HCT116 (cell line): Measurements from ENCODE around the gene S100A2. TPM values are rescaled to one million over a fixed set of nuclear protein-coding genes. Genes with fewer than 3 reads are reported as not detected.

Source experiments
- ATAC-seq: fragments of 200-7000 bp; cut with Tn5 transposase; 2 replicates; pipeline ENCODE4 v1.9.1; 2020; ENCODE audit warnings: mild to moderate bottlenecking, moderate library complexity
- BruUV-seq: library from RNA; stranded (reverse); fragments of 400-500 nt; replicated peaks from 2 replicates; lab custom pipeline; 2021; lab: Mats Ljungman, UMichigan
- CTCF ChIA-PET: fragments of 300-600 bp; sonication (Branson Sonifier 250); formaldehyde crosslinking; loops from one replicate; lab custom pipeline; 2021; ENCODE audit warnings: antibody characterized with exemption; lab: Charles Lee
- POLR2A ChIA-PET: fragments of 300-600, 350-600 bp; sonication (Branson Sonifier 250); formaldehyde crosslinking; loops from one replicate; lab custom pipeline; 2021; ENCODE audit warnings: antibody characterized with exemption; lab: Charles Lee
- RAD21 ChIA-PET, 2 experiments: fragments of 300-600 bp; sonication (Branson Sonifier 250); formaldehyde crosslinking; loops; one replicate each; lab custom pipeline; 2023; ENCODE audit warnings: low total read pairs in 2 of 2; ENCODE audit not compliant: uncharacterized antibody in 2 of 2, unreplicated experiment in 2 of 2, low non-redundant PET in 1 of 2; lab: Charles Lee
- DNase-seq: peaks from one replicate; pipeline ENCODE4 v3.0.0-alpha.2; 2010; ENCODE audit warnings: low read depth, low spot score
- H2AFZ ChIP-seq: fragments of 200-600 bp; shearing (Covaris generic), sonication (generic); 2 replicates; pipeline ENCODE4 v1.6.1; 2017; ENCODE audit warnings: low read depth, mixed run types, mixed read lengths, antibody characterized with exemption, low read length; ENCODE audit not compliant: poor library complexity, severe bottlenecking
- H3K27ac ChIP-seq: 2 replicates; pipeline ENCODE4 v1.5.1; 2012; ENCODE audit warnings: low read depth, low read length
- H3K27me3 ChIP-seq: fragments of 200-600 bp; sonication (generic); 2 replicates; pipeline ENCODE4 v1.6.1; 2016; ENCODE audit warnings: mixed run types, low read length, mixed read lengths; ENCODE audit not compliant: insufficient read depth
- H3K36me3 ChIP-seq, 2 experiments: fragments of 200-500 bp in 1 of 2; fragments of 200-600 bp in 1 of 2; sonication (Bioruptor generic) in 1 of 2; sonication (generic) in 1 of 2; 2 replicates each; pipeline versions ENCODE4 v1.5.1 to v1.6.1; 2014 to 2016; ENCODE audit warnings: low read length in 2 of 2, inconsistent platforms in 1 of 2, mixed read lengths in 1 of 2, mixed run types in 1 of 2; ENCODE audit not compliant: insufficient read depth in 2 of 2, control insufficient read depth in 1 of 2
- H3K4me1 ChIP-seq, 2 experiments: fragments of 200-600 bp in 1 of 2; sonication (generic) in 1 of 2; 2 replicates each; pipeline versions ENCODE4 v1.5.1 to v1.6.1; 2012 to 2017; ENCODE audit warnings: low read length in 2 of 2, inconsistent platforms in 1 of 2, mild to moderate bottlenecking in 1 of 2, mixed read lengths in 1 of 2, mixed run types in 1 of 2, moderate library complexity in 1 of 2; ENCODE audit not compliant: insufficient read depth in 2 of 2, control insufficient read depth in 1 of 2
- H3K4me2 ChIP-seq: fragments of 200-600 bp; sonication (generic); 2 replicates; pipeline ENCODE4 v1.6.1; 2017; ENCODE audit warnings: mixed run types, low read length, mixed read lengths
- H3K4me3 ChIP-seq, 2 experiments: fragments of 200-600 bp in 1 of 2; sonication (generic) in 1 of 2; replicated peaks in 1 of 2; 2 replicates each; pipeline ENCODE4 v1.5.1; 2011 to 2016; ENCODE audit warnings: low read length in 2 of 2, control low read depth in 1 of 2, low read depth in 1 of 2, mild to moderate bottlenecking in 1 of 2, mixed read lengths in 1 of 2, mixed run types in 1 of 2
- H3K79me2 ChIP-seq: fragments of 200-600 bp; sonication (generic); 2 replicates; pipeline ENCODE4 v1.6.1; 2017; ENCODE audit warnings: mild to moderate bottlenecking, mixed run types, low read length, moderate library complexity, mixed read lengths; ENCODE audit not compliant: insufficient read depth
- H3K9ac ChIP-seq: fragments of 200-600 bp; sonication (generic); 2 replicates; pipeline ENCODE4 v1.6.1; 2016; ENCODE audit warnings: low read length, mixed read lengths
- H3K9me2 ChIP-seq: fragments of 200-600 bp; sonication (generic), shearing (Covaris generic); 2 replicates; pipeline ENCODE4 v1.6.1; 2017; ENCODE audit warnings: mixed run types, mild to moderate bottlenecking, moderate library complexity; ENCODE audit not compliant: insufficient read depth
- H3K9me3 ChIP-seq, 2 experiments: fragments of 200-500 bp in 1 of 2; fragments of 200-600 bp in 1 of 2; sonication (Bioruptor generic) in 1 of 2; sonication (generic) in 1 of 2; 2 replicates each; pipeline ENCODE4 v1.6.1; 2014 to 2017; ENCODE audit warnings: low read length in 2 of 2, mixed read lengths in 2 of 2, inconsistent platforms in 1 of 2, low read depth in 1 of 2, mild to moderate bottlenecking in 1 of 2, mixed run types in 1 of 2, moderate library complexity in 1 of 2; ENCODE audit not compliant: control insufficient read depth in 1 of 2, insufficient read depth in 1 of 2
- H4K20me1 ChIP-seq: fragments of 200-600 bp; sonication (generic), shearing (Covaris generic); 2 replicates; pipeline ENCODE4 v1.6.1; 2017; ENCODE audit warnings: mixed run types, mild to moderate bottlenecking, moderate library complexity; ENCODE audit not compliant: insufficient read depth
- CEBPB ChIP-seq: IDR thresholded peaks from 2 replicates; pipeline ENCODE4 v1.6.1; 2012; ENCODE audit warnings: low read depth
- ELF1 ChIP-seq: IDR thresholded peaks from 2 replicates; pipeline ENCODE4 v1.6.1; 2012; ENCODE audit warnings: low read depth, borderline replicate concordance
- EZH2 ChIP-seq: fragments of 200-600 bp; sonication (generic); IDR thresholded peaks from 2 replicates; pipeline ENCODE4 v1.6.1; 2017; ENCODE audit warnings: antibody characterized with exemption, mixed run types
- EZH2phosphoT487 ChIP-seq: fragments of 200-600 bp; IDR thresholded peaks from 2 replicates; pipeline ENCODE4 v1.6.1; 2018; ENCODE audit warnings: antibody characterized with exemption, borderline replicate concordance
- POLR2A ChIP-seq: IDR thresholded peaks from 2 replicates; pipeline ENCODE4 v1.7.0; 2011; ENCODE audit warnings: borderline replicate concordance; ENCODE audit not compliant: insufficient read depth, insufficient read length; ENCODE audit errors: extremely low read depth
- RAD21 ChIP-seq: IDR thresholded peaks from 2 replicates; pipeline ENCODE4 v1.6.1; 2012; ENCODE audit warnings: low read depth, mild to moderate bottlenecking
- SIN3A ChIP-seq: IDR thresholded peaks from 2 replicates; pipeline ENCODE4 v1.6.1; 2012; ENCODE audit warnings: low read depth
- SP1 ChIP-seq: IDR thresholded peaks from 2 replicates; pipeline ENCODE4 v1.6.1; 2012; ENCODE audit warnings: low read depth
- TCF7L2 ChIP-seq: IDR thresholded peaks from 2 replicates; pipeline ENCODE4 v1.7.0; 2011; ENCODE audit warnings: borderline replicate concordance, inconsistent platforms; ENCODE audit not compliant: insufficient read depth, insufficient read length; ENCODE audit errors: extremely low read depth
- YY1 ChIP-seq: IDR thresholded peaks from 2 replicates; pipeline ENCODE4 v1.6.1; 2011; ENCODE audit warnings: low read length, low read depth, moderate library complexity, mild to moderate bottlenecking; ENCODE audit not compliant: insufficient replicate concordance; ENCODE audit errors: extremely low read depth
- intact Hi-C: fragments of 100-400 bp; cut with micrococcal nuclease; formaldehyde crosslinking; loops from 2 replicates; pipeline ENCODE4 v1.10.0; 2022
- total RNA-seq: library from RNA; stranded (reverse); gene quantifications from one replicate; pipeline ENCODE4 v1.2.1, GENCODE V29; 2021; ENCODE audit not compliant: unreplicated experiment
- TF ChIP-seq, protein P1 (sequence below): IDR thresholded peaks from 2 replicates; pipeline ENCODE4 v1.6.1; 2012
- TF ChIP-seq, protein P2 (sequence below): IDR thresholded peaks from 2 replicates; pipeline ENCODE4 v1.6.1; 2012
- TF ChIP-seq, protein P3 (sequence below): IDR thresholded peaks from 2 replicates; pipeline ENCODE4 v1.6.1; 2012; ENCODE audit warnings: low read depth

Gene S100A2
- total RNA-seq, 1 experiment from 2014 or later, result 24.8 TPM

DNA sequence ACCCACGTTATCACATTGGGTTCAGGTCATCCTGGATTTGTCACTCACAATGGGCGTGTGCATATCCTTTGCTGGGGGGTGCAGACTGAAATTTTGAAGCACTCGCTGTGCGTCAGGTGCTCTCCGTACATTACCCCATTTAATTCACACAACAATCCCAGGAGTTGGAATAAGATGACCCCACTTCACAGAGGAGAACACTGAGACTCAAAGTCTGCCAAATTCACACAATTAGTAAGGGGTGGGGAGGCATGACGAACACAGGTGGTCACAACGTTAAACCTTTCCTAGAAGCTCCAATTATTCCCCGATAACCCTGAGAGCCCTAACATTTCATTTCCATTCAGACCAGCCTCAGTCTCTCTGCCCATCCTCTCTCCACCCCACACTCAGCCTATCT, 3.8 kb upstream of the S100A2 start:
- Histone ChIP-seq H3K9me2 (no peaks in the 10 kb centered on the region), H3K9ac (peak overlapping the region; percentile 80), H3K4me2 (peak overlapping the region; percentile 68; the same call in 1 of the 2 replicates), H3K4me3 (no peak overlapping the region), H4K20me1 (no peaks in the 10 kb centered on the region), H3K4me1 (peaks cover 58 to 76% of the 10 kb centered on the region in 2 experiments), H3K79me2 (no peaks in the 10 kb centered on the region), H3K27me3 (no peaks in the 10 kb centered on the region), H2AFZ (no peak overlapping the region), H3K36me3 (no peaks in the 10 kb centered on the region), H3K27ac (peak overlapping the region; percentile 100), H3K9me3 (no peaks in the 10 kb centered on the region)
- BruUV-seq, result no TSS peak
- intact Hi-C loops, result loop anchor here (2.0 kb wide), 1 partner anchor 217 kb away; no protein-coding TSS in a partner anchor
- ChIA-PET CTCF (interaction anchor here (1.0 to 3.7 kb wide), 5 partner anchors 16 to 58 kb away, joined by 3 to 35 read pairs (median 11); partner anchors contain the start of gene S100A13), POLR2A (interaction anchor here (0.6 to 4.2 kb wide), 7 partner anchors 17 to 623 kb away, joined by 3 to 38 read pairs (median 4); partner anchors contain the start of genes S100A14, S100A16 and S100A6), RAD21 (interaction anchor here in 1 of 2 experiments (2.1 kb wide), 1 partner anchor 36 kb away, joined by 11 read pairs; no protein-coding TSS in a partner anchor)
- DNase-seq, result no peak
- ATAC-seq, result no peak
- TF ChIP-seq ELF1 (no peak), POLR2A (no peak), RAD21 (no peak), SP1 (no peak), CEBPB (no peak)

DNA sequence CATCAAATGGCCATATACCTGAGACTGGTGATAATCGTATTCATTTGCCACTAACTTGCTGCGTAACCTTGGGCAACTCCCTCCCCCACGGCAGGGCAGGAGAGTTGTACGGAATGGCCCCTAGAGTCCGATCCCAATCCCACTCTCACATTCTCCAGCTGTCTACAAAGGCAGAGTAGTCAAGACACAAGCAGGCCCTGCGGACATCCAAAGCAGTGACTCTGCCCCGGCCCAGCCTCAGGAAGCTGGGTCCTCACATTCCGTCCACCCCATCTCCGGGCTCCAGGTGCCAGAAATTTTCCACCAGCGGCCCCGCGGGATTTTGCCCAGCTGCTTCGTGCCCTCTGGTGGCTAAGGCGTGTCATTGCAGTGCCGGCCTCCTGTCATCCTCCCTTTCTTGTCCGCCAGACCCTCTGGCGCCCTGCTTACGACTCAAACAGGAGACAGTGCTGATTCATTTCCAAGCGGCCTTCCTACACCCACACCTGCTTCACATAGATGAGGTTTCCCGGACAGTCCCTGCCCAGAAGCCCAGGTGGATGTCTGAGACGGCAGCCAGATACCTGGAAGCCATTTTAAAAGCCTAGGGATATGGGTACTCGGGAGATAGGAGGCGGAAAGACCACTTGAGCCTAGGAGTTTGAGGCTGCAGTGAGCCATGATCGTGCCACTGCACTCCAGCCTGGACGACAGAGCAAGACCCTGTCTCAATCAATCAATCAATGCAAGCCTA, 2.9 kb upstream of the S100A2 start:
- Histone ChIP-seq H3K79me2 (no peaks in the 10 kb centered on the region), H3K36me3 (no peaks in the 10 kb centered on the region), H3K4me2 (peak overlapping the region; percentile 68), H3K27ac (peak overlapping the region; percentile 100), H3K9me2 (no peaks in the 10 kb centered on the region), H3K4me3 (peak overlapping the region; percentile 29 to 35), H3K9ac (peak overlapping the region; percentile 80), H4K20me1 (no peaks in the 10 kb centered on the region), H3K4me1 (peaks cover 68 to 85% of the 10 kb centered on the region in 2 experiments), H3K27me3 (no peaks in the 10 kb centered on the region), H2AFZ (no peak overlapping the region), H3K9me3 (no peaks in the 10 kb centered on the region)
- POLR2A ChIA-PET, result interaction anchor here (0.9 to 2.9 kb wide), 17 partner anchors 9 to 216 kb away, joined by 3 to 93 read pairs (median 5); partner anchors contain the start of genes CHTOP, S100A13, S100A16 and S100A4
- intact Hi-C loops, result loop anchor here (1.0 to 2.0 kb wide), 3 partner anchors 35 to 216 kb away; no protein-coding TSS in a partner anchor
- ATAC-seq (peak; percentile 37), DNase-seq (peak; percentile 88)
- CTCF ChIA-PET, result interaction anchor here (0.6 to 3.7 kb wide), 15 partner anchors 10 to 213 kb away, joined by 3 to 35 read pairs (median 6); partner anchors contain the start of genes S100A13, S100A14, S100A5 and S100A6
- RAD21 ChIA-PET, result interaction anchor here (0.7 to 2.1 kb wide), 13 partner anchors 22 to 65 kb away, joined by 3 to 11 read pairs (median 4); partner anchors contain the start of genes CHTOP (in 1 of the 2), S100A13 (in 1 of the 2), S100A5 (in 1 of the 2) and S100A6 (in 1 of the 2)
- no TSS peak for BruUV-seq
- peak; percentile 78 for TF ChIP-seq TCF7L2
- no peak for TF ChIP-seq EZH2phosphoT487
- no peak for TF ChIP-seq EZH2
- TF ChIP-seq SIN3A, result no peak
- TF ChIP-seq, protein P1, sequence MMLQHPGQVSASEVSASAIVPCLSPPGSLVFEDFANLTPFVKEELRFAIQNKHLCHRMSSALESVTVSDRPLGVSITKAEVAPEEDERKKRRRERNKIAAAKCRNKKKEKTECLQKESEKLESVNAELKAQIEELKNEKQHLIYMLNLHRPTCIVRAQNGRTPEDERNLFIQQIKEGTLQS, result no peak
- TF ChIP-seq, protein P2, sequence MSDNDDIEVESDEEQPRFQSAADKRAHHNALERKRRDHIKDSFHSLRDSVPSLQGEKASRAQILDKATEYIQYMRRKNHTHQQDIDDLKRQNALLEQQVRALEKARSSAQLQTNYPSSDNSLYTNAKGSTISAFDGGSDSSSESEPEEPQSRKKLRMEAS, result no peak
- TF ChIP-seq, protein P3, sequence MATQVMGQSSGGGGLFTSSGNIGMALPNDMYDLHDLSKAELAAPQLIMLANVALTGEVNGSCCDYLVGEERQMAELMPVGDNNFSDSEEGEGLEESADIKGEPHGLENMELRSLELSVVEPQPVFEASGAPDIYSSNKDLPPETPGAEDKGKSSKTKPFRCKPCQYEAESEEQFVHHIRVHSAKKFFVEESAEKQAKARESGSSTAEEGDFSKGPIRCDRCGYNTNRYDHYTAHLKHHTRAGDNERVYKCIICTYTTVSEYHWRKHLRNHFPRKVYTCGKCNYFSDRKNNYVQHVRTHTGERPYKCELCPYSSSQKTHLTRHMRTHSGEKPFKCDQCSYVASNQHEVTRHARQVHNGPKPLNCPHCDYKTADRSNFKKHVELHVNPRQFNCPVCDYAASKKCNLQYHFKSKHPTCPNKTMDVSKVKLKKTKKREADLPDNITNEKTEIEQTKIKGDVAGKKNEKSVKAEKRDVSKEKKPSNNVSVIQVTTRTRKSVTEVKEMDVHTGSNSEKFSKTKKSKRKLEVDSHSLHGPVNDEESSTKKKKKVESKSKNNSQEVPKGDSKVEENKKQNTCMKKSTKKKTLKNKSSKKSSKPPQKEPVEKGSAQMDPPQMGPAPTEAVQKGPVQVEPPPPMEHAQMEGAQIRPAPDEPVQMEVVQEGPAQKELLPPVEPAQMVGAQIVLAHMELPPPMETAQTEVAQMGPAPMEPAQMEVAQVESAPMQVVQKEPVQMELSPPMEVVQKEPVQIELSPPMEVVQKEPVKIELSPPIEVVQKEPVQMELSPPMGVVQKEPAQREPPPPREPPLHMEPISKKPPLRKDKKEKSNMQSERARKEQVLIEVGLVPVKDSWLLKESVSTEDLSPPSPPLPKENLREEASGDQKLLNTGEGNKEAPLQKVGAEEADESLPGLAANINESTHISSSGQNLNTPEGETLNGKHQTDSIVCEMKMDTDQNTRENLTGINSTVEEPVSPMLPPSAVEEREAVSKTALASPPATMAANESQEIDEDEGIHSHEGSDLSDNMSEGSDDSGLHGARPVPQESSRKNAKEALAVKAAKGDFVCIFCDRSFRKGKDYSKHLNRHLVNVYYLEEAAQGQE, result no peak
- TF ChIP-seq SP1, result no peak
- TF ChIP-seq YY1, result peak; percentile 75
- no peak for TF ChIP-seq POLR2A
- TF ChIP-seq ELF1, result no peak
